CD4-positive, alpha-beta T cell treated with Interleukin-10 for 1 hour (primary cell): ENCODE measurements around the gene TSC22D4.
A peak's percentile ranks its signal among the peaks of the same experiment; 100 is the strongest.
"Not testable (repeated sequence)": the region's sequence is repeated elsewhere in the genome, so short reads cannot be mapped to it uniquely, and the experiment has no call there.

Source experiments
- DNase-seq: peaks from one replicate; pipeline ENCODE4 v3.0.0-alpha.2; 2020

The TSC22D4 gene

DNA sequence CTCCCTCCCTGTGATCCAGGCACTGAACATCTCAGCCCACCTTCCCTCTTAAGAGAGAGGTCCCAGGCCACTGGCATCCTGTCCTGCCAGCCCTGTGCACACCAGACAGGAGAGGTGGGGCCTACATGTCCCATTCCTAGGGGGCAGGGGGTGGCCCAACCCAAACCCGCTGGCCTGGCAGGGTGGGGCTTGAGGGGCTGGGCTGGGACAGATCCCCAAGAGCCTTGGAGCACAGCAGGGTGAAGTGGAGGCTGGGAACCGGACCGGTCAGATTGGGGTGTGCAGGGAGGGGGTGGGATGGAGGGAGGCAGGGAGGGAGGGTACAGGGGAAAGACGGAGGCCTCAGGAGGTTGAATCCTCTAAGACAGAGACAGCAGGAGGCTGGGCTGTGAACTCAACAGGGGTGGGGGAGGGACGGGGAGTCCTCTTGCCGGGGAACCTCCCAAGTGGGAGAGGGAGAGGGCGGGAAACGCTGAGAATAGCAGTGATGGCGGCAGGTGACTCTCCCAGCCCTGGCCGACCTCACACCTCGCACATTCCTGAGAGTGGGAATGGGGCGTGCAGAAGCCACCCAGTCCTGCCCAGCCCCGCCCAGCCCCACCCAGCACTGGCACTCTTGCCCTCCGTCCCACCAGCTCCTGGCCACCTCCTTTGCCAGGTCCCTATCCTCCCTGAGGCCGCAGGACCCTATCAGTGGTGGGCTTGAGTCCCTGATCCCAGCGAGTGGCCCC lies 6.7 kb downstream of the TSC22D4 start:
- no peak for DNase-seq

DNA sequence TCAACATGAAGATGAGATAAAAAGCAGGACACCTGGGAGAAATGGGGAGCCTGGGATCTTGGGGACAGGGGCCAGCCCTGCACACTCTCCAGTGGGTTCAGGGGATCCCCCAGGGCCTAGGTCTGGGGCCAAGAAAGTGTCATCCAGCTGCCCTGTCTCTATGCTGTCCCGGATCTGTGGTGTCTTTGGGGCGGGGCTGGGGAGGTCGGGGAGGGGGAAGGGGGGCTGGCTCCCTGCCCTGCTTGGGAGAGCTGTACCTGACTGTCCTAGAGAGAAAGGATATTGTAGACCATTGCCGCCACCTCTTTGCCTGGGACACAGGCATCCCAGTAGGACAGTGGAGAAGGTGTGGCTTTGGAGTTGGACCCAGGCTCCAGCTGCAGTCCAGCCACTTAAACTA lies 8.0 kb downstream of the TSC22D4 start:
- DNase-seq: no peak

DNA sequence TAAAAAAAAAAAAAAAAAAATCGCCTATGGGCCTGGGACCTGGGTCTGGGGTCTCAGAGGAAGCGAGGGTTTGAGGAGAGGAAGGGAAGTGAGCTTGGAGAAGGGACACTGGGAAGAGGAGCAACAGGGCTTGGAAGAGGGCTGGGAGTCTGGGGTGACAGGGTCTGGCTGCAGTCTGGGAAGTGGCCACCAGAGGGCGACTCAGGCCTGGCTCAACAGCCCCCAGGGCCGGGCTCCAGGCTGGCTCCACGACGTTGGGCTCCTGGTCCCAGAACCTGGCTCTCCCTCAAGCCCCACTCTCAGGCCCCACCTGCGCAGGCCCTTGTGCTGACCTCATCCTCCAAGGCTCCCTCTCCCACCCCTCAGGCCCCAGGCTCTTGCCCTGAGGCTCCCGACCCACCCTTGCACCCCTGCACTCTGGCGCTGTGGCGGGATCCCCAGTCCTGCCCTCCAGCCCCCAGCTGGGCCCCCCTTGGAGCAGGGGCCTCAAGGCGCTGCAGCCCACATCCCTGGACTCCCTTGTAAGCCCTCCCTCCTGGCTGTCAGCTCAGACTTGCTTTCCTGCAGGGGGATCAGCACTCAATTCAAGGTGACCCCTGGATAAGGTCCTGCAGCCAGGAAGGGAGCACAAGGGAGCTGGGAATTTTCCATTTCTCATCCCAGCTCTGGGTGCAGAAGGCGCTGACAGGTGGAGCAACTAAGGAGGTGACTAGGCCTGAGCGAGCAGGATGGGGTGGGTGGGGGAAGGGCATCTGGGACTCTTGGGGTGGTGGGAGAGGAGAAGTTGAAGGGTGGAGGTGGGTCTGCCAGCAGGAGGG lies 9.6 kb downstream of the TSC22D4 start:
- DNase-seq: peak; percentile 82

DNA sequence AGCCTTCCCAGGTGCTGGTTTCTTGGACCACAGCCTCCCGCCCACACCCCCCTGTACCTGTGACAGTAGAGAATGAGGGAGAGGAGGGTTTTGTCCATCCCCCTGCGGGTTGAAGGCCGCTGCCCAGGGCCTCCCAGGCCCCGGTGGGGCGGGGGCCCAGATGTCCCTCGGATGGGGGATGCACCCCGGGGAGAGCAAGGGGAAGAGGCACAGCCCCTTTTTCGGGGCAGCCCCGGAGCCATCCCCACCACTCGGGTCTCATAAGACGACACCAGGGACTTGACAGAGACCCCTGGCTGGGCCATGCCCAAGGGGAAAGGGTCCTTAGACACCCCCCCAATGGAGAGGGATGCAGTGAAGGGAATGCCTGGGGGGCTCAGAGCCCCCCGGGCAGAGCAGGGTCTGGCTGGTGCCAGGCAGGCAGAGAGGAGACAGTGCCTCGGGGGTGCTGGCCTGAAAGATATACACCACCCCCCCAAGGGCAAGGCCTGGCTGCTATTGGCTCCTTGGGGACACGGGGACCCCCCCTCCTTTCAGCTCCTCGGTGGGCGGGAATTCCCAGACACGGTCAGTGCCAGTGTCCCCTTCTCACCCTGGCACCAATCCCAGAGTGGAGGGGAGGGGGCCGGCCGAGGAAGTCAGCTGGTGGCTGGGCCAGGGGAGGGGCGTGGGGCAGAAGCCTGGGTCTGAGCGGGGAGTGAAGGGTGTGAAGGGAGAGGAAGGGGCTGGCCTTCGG lies 11.2 kb downstream of the TSC22D4 start:
- DNase-seq: no peak

DNA sequence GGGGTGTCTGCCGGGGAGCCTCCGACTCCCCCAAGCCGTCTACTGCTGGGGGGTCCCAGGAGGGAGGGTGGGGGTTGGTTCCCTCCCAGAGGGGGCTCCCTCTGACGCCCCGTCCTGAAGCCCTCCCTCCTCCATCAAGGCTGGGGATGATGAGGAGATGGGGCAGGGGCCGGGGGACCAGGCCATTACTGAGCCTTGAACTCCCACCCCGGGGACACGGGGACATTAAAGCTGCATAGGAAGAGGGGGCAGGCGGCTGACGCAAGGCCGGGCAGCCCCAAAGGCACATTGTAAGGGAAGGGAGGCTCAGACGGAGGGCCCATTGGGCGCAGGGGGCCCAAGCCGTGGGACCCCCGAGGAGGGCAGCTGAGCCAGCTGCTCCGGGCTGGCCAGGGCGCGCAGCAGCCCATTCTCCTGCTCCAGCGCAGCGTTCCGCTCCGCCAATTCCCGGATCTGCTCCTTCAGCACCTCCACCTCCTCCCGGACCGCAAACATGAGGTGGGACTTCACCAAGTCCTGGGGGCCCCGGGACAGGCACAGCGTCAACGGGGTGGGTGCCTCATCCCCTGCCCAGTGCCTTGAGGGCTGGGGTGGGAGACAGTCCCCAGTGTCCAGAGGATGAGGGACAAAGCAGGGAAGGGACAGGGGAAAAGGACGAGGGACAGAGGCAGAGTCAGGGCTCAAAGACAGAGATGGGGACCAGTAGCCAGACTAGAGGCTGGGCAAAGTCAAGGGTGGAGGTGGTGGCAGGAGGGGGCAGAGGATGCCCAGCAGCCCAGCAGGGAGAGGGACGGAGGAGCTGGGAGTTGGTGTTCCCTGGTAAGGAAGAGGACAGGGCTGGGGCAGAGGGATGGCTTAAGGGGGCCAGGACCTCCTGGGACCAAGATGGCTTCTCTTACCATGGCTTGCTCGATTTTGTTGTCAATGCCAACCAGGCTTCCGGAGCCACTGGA lies 12.1 kb downstream of the TSC22D4 start:
- no peak for DNase-seq

DNA sequence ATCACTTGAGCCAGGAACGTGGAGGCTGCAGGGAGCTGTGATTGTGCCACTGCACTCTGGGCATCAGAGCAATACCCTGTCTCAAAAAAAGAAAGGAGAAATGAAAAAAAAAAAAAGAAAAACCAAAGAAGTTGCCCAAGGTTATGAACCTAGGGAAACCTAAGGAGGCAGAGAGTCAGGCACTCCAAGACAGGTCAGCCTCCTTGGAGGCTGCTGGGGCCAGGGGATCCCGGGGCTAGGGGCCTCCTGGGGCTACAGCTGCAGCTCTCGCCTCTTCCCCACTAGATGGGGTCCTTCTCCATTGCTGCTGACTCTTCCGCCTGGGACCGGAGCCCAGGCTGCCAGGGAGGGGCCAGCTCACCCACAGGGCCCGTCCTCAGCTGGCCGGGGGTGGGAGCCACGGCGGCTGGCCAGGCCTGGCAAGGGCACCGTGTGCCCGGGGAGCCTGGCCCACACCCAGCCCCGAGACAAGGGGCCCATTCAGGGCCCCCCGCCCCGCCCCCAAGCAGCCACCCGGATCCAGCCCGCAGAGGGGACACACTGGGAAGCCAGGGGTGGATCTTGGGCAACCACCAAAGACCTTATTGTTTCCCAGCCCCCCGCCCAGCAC lies 13.2 kb downstream of the TSC22D4 start:
- DNase-seq: no peak

DNA sequence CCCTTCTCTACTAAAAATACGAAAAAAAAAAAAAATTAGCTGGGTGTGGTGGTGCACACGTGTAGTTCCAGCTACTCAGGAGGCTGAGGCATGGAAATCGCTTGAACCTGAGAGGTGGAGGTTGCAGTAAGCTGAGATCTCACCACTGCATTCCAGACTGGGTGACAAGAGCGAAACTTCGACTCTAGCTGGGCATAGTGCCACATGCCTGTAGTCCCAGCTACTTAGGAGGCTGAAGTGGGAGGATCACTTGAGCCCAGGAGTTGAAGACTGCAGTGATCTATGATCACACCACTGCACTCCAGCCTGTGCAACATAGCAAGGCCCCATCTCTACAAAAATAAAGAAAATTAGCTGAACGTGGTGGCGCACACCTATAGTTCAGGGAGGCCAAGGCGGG lies 13.7 kb downstream of the TSC22D4 start:
- DNase-seq: no peak

DNA sequence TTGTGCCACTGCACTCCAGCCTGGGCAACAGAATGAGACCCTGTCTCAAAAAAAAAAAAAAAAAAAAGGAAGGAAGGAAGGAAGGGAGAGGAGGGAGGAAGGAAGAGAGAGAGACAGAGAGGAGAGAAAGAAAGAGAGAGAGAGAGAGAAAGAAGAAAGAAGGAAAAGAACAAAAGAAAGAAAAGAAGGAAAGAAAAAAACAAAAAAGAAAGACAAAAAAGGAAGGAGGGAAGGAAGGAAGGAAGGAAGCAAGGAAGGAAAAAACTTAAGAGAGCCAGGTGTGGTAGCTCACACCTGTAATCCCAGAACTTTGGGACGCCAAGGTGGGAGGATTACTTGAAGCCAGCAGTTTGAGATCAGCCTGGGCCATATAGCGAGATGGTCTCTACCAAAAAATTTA lies 14.2 kb downstream of the TSC22D4 start:
- no peak for DNase-seq

DNA sequence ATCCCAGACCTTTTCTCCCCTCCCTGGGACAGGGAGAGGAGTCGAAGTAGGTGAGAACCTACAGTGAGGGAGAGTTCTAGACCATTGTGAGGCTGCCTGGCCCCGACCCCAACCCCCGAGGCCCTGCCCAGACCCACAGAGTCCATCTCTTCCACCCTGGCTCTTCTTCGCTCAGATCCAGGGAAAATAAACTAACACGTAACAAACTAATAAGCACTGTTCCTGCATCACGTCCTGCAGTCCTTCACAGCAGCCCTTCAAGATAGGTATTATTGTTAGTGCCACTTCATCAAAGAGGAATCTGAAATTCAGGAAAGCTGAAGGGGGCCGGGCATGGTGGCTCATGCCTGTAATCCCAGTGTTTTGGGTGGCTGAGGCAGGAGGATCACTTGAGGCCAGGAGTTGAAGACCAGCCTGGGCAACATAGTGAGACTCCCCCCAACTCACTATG lies 14.8 kb downstream of the TSC22D4 start, which contains the start of gene SPACDR:
Gene SPACDR, minus strand, starts transcription at position 51 of the 451 bp plus-strand sequence. CDS start 235 bp downstream, outside the sequence.
- no peak for DNase-seq

DNA sequence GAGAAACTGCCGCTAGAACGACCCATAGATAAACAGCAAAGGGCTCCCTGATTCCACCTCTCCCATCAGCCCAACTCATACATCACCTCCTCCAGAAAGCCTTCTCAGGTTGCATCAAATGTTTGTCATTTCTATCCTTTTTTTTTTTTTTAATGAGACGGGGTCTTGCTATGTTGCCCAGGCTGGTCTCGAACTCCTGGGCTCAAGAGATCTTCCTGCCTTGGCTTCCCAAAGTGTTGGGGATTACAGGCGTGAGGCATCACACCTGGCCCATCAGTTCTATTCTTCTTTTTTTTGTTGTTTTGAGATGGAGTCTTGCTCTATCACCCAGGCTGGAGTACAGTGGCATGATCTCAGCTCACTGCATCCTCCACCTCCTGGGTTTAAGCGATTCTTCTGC lies 22.0 kb downstream of the TSC22D4 start:
- no peak for DNase-seq

DNA sequence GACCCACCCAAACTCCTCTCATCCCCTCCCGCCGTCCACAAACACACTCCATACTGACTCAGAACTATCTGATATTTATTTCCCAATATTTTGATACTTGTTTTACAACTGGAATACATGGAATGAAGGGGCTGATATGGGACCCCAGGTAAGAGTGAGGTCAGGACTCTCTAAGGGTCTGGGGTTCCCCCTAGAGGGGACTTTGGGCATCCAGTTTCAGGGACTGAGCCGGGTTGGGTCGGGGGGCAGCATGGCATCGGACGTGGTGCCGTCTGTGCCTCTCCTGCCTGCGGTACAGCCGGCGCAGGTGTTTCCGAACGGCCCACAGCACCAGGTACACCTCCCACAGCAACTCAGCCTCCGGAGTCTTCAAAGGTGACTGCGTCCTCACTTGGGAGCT lies 22.5 kb downstream of the TSC22D4 start:
- DNase-seq: no peak

DNA sequence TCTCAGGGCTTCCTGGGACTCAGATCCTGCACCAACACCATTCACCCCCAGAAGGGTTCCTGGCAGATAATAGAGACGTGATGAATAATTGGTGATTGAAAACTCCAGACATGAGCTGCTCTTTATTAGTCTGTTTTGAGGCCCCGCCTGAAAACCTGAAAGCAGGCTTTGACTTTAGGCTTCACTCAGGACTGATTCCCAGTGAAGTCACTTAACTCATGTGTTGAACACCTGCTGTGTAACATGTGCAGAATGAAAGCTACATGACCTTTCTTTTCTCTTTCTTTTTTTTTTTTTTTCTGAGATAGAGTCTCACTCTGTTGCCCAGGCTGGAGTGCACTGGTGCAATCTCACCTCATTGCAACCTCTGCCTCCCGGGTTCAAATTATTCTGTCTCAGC lies 23.8 kb downstream of the TSC22D4 start:
- DNase-seq: no peak

DNA sequence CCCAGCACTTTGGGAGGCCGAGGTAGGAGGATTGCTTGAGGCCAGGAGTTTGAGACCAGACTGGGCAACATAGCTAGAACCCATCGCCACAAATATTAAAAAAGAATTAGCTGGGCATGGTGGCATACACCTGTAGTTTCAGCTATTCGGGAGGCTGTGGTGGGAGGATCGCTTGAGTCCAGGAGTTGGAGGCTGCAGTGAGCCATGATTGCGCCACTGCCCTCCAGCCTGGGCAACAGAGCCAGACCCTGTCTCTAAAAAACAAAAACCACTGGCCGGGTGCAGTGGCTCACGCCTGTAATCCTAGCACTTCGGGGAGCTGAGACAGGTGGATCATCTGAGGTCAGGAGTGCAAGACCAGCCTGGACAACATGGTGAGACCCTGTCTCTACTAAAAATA lies 25.2 kb downstream of the TSC22D4 start:
- DNase-seq: not testable (repeated sequence)

DNA sequence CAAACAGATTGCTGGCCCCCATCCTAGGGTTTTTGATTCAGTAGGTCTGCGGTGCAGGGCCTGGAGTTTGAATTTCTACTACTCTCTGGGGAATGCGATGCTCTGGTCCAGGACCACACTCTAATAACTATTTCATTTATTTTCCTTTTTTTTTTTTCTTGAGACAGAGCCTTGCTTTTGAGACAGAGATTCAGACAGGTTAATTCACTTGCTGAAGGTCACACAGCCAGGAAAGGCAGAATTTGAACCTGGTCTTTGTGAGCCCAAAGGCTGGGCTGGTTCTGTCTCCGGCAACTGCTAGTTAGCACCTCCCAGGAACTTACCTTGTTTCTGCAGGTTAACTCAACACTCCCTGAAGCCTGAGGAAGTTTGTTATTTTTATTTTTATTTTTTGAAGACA lies 26.5 kb downstream of the TSC22D4 start:
- no peak for DNase-seq

DNA sequence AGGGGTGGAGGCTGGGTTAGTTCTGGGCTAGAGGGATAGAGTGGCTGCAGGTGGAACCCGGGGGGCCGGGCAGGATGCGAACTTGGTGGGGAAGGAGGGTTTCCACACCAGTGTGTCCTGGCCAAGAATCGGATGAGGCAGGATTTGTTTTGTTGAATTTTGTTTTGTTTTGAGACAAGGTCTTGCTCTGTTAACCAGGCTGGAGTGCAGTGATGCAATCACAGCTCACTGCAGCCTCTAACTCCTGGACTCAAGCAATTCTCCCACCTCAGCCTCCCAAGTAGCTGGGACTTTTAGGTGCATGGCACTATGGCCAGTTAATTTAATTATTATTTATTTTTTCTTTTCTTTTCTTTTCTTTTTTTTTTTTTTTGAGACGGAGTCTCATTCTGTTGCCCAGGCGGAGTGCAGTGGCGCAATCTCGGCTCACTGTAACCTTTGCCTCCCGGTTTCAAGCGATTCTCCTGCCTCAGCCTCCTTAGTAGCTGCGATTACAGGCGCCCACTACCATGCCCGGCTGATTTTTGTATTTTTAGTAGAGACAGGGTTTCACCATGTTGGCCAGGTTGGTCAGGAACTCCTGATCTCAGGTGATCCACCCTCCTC lies 29.7 kb downstream of the TSC22D4 start:
- DNase-seq: no peak

DNA sequence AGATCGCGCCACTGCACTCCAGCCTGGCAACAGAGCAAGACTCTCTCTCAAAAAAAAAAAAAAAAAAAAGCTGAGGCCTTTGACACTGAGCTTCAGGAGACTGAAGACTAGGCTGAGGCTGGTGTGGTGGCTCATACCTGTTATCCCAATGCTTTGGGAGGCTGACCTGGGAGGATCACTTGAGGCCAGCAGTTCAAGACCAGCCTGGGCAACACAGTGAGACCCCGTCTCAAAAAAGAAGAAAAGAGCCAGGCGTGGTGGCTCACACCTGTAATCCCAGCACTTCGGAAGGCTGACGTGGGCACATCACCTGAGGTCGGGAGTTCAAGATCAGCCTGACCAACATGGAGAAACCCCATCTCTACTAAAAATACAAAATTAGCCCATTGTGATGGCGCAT lies 31.7 kb downstream of the TSC22D4 start:
- DNase-seq: not testable (repeated sequence)

DNA sequence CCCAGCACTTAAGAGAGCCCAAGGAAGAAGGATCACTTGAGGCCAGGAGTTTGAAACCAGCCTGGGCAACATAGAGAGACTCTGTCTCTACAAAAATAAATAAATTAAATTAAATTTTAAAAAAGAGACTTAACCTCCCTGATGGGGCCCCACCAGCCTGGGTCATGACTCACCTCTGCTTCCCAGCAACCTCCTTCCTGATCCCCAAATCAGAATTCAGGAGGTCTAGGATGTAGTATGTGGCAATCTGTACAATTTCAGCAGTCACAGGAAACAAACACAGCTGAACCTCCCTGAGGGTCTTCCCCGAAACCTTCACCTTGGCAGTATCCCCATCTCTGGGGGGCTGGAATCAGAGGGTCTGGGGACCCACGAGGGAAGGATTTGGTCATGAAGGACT lies 33.0 kb downstream of the TSC22D4 start:
- DNase-seq: no peak

DNA sequence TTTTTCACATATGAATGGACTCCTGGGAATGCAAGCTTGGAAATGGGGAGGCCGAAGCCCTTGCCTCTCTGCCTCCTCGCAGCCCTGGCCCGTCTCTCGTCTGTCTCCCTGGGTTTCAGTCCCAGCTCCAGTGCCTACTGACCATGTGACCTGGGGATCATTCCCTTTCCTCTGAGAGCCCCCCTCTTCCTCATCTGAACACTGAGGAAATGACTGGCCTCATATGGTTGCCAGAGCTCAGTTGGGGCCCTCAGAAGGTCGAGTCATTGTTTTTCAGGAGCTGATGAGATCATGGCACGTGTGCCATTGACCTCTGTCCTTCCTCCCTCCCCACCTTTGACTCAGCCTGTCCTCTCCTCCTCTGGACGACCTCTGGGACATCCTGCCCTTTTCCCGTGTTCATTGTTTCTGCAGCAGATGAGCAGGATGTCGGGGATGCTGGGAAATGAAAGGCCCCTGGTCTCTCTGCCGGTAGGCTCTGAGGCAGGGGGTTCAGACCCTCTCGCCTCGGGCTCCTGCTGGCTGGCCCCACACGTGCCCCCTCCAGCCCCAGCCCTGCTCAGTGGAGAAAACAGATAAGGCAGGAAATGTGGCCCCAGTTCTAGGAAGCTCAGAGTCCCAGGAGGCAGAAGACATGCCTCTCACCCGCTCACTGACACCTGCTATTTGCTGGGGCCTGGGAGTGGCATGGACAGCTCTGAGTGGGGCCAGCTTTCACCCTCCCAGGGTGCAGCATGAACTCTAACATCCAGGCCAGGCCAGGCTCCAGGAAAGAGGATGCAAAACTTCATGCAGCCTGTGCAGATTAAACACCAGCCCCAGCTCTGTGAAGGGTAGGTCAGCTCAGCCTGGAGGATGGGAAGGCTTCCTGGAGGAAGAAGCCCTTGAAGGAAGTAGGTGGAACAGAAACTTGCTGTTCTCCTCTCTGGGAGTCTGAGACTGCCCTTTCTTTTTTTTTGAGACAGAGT lies 34.4 kb downstream of the TSC22D4 start:
- no peak for DNase-seq

DNA sequence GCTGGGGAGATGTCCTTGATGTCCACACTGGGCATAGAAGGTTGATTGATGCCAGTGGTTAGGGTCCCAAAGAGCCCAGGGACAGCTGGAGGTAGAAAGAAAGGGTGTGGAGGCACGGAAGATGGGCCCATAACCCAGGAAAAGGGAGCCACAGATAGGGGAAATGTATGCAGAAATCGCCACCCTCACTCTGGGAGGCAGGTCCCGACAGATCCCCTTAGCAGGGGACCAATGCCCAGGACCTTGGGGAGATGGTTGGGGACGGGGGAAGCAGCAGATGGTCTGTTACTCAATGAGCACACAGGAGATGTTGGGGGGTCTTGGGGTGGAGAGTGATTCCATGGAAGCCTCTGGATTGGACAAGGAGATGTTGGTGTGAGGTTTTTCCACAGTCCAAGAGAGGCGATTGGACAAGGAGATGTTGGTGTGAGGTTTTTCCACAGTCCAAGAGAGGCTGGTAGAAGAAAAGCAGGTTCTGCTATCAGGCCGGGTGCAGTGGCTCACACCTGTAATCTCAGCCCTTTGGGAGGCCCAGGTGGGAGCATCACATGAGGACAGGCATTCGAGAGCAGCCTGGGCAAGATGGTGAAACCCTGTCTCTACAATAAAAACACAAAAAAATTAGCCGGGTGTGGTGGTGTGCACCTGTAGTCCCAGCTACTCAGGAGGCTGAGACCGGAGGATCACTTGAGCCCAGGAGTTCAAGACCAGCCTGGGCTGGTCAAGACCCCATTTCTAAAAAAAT lies 35.7 kb downstream of the TSC22D4 start:
- no peak for DNase-seq
